ENCODE measurements around the gene RBM6.

Gene RBM6

DNA sequence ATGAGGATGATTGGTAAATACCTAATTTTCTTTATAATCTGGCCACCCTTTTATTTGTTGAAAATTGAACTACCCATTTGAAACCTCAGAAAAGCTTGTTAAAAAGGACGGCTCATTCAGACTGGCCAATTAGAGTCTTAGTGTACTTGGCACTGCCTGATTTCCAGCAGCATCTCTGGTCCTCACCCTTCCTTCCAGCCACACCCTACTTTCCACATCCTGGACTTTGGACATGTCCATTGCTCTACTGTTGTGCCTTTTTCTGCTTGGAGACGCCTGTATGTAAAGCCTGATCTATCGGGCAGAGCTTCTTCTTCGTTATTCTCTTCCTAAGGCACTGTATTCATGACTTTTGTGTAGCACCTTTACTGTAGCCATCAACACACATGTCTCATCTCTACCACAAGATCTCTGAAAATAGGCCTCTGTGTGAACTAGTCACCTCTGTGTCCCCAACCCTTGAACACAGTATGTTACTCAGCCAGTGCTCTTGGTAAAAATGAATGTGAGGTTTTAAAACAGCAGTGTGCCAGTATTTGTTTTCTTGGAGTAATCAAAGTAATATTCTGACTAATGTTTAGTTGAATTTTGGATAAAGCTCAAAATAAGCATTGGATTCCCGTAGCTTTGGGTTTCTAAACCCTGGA is 155.5 kb downstream of the RBM6 start:
- no peak for DNase-seq

DNA sequence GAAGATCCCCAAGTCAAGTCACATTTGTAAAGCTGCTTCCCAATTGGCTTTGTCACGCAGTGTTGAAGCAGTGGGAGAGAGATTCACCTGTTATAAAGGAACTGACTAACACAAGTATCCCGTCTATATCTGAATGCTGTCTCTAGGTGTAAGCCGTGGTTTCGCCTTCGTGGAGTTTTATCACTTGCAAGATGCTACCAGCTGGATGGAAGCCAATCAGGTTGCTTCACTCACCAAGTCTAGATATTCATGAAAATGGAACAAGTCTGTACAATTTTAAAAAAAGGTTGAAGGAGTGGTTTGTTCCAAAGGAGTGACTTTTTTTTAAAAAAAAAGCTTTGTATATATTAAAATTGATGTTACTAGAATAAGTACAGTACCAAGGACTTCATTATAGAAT is 160.4 kb downstream of the RBM6 start:
- DNase-seq = no peak

DNA sequence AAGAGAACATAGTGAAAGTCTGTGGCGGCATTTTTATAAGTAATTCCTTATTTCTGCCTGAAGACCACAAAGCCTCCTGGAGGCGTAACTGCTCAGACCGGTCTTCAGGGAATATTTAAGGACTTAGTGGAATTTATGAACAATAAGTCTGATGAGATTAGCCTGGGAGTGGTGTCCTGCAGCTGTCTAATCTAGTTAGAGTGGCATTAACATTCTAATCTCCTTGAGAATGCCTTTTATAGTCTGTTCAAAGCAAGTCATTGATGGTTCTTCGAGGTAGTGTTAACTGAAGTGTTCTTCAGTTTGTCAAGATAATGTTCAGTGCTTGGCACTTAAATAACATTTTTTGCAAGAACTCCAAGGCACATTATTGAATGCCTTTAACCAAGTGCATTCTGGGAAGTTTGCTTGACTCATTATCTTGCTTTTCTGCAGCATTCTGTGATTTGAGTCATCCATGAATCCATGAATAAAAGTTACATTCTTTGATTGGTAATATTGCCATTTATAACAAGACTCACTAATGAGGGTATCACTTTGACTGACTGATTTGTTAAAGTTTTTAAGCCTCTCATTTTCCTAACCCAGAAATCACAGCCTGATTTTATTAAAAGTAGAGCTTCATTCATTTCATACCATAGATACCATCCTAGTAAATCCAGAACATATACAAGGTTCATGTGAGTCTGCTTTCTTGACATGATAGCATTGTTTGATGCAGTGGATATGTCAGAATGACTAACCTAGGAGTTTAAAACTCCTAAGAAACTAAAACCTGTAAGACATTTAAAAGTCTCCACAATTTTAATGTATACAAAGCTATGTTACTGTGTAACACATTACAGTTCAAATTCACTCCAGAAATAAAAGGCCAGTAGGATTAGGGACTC is 161.3 kb downstream of the RBM6 start:
- no peak for DNase-seq

DNA sequence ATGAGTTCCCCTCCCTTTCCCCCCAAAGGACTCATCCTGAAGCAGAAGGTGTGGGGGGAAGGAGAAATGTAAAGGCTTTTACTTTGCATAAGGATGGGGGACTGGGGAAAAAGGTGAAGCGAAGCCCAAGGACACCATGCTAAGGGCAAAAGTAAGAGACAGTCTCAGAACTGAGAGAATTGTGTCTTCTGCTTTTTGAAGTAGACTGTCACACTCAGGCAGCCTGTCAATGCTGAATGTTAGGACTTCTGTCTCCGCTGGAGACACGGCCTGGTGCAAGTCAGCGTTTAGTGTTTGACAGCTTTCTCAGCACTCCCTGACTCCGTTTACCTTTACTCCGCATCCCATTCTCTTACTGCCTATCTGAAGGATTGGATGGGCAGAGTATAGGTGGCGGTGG is 162.6 kb downstream of the RBM6 start:
- no peak for DNase-seq

DNA sequence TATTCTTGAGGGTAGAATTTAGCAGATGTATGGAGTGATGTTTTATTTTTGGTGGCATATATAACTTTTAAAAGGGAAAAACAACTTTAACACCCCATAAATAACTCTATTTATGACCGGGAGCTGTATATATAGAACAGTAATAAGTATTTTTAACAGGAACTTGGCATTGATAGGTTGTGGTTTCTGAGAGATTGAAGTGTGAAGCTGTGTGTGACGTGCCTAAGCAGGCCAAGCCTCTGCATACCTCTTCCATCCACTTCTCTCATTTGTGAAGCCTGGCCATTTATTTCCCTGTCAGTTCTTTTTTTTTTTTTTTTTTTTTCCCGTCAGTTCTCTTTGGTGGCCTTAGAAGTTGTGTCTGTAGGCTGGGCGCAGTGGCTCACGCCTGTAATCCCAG is 171.8 kb downstream of the RBM6 start:
- DNase-seq = no peak

DNA sequence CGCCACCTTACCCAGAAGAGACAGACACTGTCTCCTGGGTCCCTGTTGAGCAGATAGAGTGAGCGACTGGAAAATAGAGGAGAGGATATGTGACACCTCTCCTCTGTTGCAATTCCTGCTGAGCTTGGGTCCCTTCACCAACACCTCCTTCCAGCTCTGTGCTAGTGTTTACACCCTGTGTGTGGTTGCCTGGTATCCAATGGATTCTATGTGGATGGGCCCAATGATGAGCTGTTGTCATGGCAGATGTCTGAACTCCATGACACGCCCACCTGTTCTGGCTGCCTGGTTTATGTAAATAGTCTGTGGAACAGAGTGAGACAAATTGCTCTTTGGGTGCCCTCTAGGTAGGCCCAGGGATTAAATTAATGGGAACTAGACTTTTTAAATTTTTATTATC is 172.5 kb downstream of the RBM6 start:
- no peak for DNase-seq

DNA sequence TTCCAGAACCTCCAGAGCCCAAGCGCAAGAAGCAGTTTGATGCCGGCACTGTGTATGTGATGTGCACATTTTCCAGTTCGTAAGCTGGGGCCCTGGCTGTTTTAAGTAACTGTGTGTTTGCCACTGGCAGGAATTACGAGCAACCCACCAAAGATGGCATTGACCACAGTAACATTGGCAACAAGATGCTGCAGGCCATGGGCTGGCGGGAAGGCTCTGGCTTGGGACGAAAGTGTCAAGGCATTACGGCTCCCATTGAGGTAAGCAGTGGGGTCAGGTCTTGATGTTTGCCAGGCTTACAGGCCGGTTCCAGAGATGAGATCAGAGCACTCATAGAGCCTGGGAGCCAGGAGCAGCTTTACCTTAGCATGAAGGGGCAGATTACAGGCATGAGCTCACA is 177.2 kb downstream of the RBM6 start:
- no peak for DNase-seq

DNA sequence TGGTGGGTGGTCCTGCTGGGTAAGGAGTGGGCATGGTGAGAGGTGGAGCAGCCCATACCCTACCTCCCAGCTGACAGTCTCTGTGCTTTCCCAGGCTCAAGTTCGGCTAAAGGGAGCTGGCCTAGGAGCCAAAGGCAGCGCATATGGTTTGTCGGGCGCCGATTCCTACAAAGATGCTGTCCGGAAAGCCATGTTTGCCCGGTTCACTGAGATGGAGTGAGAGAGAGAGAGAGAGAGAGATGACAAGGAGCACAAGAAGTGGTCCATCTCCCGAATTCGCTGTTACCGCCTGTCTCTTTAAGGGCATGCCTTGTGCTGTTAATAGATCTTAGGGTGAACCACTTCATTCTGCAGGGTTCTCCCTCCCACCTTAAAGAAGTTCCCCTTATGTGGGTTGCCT is 178.3 kb downstream of the RBM6 start:
- no peak for DNase-seq

DNA sequence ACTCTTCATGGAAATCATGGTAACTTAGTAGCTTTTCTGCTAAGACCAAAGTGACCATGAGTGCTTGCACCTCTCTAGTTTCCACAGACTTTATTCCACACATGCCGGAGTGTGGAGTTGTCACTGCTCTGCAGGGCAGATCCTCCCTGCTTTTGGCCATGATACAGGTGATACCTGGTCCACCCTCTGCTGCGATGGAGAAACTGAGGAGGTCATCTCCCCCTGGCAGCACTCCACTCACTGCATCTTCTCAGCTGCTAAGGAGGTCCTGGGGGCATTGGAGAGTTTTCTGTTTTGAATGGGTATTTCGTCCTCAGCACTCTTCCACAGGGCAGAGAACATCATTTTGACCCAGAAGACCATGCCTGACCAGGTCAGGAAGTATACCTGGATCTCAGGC is 179.8 kb downstream of the RBM6 start:
- no peak for DNase-seq

DNA sequence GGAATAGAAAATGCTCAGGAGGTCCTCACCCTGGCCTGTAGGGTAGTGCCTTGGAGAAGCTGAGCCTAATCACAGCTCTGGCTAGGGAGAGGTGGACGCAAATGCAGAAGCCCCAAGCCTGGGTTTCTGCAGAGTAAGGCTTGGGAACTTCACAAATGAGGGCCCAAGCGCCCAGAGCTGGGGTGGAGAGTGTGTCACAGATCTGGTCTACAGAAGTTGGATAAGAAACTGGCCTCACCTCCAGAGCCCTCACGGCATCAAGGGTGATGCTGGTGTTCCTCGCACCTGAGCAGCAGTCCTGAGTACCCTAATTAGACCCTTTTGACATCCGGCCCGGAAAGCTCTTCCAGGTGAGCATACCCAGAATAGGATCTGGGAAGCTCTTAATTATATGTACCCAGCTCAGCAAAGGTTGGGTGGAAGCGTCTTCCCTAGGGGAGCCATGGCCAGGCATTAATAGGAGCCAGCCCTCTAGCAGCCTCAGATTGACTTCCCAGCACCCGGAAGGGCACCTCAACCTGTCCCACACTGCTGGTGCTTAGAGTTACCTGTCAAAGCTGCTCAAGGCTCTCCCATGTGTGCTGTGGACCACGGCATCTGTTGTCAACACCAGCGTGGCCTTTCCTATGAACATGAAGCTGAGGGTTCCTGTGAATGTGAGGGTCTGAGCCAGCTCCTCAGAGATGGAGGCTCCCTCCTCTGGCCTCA is 180.6 kb downstream of the RBM6 start:
- DNase-seq = no peak

DNA sequence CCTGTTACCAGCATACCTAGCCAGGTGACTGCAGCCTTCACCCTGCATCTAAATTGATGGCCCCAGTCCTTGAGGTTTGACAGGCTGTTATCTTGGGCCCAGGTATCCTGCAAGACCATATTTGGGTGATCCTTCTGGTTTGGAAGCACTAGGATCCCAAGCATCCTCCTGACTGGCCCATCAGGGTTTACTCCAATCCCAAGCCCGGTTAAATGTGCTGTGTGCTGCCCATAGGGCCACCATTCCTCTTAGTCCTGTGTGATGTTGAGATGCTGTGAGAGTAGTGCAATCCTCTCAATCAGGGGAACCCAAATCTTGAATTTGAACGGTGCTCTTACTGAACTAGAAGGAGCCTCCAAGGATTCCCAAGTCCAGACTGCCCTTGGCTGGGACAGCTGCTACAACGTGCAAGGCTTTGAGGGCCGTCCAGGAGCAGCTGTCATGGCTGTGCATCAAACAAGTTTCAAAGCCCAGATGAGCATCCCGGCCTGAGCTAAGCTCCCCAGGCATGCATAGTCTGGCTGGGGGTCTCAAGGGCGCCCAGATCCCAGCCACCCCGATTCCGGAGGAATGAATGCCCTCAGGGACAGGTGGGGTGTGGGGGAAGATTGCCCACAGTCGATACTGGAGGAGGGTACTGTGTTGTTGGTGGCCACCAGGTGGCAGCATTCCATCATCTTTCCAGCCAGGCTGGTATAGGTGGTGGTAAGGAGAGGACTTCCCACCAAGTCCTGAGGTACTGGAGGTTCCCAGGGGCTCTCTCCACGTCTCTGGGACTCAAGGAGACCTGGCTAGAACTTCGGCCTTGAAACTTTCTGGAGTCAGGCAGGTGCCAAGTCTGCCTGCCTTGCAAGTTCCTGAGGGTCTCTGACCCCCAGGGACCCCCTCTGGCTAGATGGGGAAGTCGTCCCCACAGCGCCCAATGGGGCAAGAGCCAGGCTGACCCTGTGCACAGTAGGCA is 181.4 kb downstream of the RBM6 start:
- peak; percentile 71 for DNase-seq

DNA sequence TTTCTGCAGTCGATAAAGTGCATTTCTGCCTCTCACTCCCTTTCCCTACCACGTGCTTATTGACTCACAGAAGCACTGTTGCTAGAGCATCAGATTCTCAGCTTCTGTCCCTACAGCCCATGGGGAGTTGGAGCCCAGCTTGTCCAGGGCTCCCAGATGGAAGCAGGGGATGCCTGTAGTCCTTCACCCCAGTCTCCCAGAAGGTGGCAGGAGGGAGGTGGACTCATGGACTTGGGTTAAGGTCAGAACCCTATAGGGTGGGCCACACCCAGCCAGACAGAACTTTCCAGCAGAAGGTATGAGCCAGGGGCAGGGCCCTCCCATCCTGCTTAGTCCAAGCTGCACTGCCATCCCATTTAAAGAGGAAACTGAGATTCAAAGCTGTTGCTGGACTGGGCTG is 182.1 kb downstream of the RBM6 start:
- DNase-seq = no peak

DNA sequence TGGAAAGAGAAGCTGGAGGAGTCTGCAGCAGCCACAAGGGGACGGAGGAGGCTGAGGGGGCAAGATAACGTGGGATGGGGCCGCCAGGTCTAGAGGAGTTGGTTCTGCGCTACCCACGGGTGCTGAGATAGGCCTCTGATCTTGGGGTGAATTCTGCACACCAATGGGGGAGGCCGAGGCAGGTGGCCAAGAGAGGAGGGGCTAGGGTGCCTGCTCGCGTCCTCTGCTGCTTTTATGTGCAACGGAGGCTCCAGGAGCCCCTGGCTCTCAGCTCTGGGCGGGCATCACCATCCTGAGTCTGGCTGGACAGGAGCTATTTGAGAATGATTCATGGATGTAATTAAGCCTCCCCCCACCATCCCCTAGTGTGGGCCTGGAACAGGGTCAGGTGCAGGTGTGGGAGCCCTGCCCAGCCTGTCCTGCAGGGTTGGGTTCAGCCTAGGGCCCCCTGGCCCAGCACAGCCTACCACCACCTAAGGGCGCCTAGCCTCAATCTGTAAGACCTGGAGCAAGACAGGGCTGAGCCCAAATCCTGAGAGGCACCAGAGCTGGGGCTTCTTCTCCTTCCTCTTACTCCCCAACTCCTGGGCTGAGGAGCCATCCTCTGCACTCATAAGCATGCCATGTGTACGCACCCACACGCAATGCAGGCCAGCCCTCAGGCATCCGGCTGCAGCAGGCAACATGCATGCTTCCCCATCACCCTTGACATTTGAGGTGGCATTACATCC is 182.9 kb downstream of the RBM6 start:
- no peak for DNase-seq

DNA sequence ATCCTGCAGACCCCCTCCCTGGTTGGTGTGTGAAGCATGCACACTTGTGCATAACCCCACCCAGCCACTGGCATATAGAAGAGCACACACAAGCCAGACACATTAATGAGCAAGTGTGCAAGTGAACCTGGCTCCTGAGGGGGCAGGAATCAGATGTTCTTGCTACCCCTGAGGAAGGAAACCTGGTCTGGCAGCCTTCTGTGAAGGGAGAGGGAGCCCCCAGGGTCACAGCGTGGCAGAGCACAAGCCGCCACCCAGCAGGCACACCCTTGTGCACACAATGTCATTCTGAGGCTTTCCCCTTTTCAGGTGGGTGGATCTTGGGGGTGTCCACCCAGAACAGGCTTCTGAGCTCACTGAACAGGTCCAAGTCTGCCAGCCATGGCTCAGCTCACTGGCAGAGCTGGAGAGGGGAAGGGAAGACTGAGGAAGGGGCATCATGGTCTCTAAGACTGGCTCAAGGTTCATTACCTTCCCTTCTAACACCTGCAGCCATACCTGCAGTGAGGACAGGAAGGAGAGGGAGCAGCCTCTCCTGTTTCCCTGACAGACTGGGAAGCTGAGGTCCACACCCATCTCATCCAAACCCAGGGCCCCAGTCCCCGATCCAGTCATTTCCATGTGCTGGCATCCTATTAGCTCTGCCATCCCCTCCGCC is 183.6 kb downstream of the RBM6 start:
- DNase-seq = no peak

DNA sequence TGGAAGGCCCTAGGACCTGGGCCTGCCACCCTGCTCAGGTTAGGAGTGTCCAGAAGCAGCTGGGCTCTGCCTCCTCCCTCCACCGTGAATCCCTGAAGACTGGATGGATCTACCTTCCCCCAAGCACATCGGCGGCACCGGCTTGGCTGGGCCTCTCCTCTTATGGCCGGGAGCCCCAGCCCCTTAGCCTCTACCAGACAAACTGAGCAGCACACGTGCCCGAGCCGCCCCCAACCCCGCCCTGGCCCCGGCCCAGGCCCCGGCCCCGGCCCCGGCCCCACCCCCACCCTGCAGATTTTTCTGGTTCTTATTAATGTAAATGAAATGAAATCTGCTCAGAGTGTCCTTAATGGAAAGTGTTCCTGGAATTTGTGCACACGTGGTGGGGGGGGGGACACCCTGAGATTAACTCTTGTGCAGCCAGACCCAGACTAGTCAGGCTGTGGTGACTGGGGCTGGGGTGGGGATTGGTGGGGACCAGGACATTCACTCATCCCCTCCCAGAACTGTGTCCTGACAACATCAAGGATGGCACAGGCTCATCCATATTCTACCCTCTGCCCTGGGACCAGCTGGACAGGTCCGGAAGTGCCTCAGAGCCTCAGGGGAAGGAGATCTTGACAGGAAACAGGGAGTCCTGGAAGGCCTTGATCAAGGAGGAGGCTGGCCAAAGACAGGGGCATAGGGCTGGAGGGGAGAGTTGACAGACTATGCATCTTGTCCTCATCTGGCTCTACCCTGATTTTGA is 184.3 kb downstream of the RBM6 start:
- DNase-seq = no peak

DNA sequence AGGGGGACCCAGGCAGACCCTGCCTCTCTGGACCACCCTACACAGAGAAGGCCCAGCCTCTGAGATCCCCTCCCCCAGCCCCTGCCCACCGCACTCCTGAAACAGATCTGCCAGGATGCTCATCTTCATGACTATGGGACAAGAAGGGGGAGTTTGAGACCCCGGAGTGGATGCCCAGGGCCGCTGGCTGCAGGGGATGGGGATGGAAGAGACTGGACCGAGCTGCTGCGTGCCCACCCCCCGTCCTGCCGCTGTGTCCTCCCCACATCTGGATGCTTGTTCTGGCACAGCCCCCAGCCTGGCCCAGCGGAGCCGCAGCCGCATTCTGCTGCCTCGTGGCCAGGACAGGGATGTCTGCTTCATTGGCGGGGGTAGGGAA is 184.8 kb downstream of the RBM6 start:
- no peak for DNase-seq

DNA sequence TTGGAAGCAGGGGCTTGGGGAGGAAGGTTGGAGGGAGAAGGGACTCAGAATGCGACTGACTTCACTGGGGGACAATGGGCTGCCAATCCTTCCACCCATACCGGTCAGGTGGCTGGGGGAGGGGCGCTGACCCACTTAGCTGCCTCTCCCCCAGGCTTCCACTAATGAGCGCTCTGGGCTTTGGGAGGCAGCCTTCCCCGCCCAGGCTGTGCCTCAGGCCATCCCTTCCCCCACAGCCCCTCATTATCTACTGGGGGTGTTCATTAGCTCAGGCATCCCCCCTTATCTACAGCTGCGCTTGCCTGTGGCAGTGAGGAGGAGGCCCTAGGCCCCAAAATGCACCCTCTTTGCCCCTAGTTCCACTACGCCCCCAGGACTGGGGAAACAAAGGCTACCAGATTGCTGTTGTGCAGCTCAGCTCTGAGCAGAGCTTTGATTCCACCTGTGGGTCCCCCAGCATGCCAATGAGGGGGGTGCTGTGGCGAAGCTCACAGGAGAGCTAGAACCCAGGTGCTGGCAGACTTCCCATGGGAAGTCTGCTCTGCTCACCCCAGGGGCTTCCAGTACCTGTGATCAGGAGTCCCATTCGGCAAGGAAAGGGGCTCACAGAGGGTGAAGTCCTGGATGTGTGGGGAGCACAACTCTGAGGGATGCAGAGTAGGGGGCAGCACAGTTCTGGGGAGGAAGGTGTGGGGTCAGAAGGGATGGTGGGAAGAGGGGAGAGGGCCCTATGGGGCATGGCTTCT is 185.8 kb downstream of the RBM6 start:
- no peak for DNase-seq

DNA sequence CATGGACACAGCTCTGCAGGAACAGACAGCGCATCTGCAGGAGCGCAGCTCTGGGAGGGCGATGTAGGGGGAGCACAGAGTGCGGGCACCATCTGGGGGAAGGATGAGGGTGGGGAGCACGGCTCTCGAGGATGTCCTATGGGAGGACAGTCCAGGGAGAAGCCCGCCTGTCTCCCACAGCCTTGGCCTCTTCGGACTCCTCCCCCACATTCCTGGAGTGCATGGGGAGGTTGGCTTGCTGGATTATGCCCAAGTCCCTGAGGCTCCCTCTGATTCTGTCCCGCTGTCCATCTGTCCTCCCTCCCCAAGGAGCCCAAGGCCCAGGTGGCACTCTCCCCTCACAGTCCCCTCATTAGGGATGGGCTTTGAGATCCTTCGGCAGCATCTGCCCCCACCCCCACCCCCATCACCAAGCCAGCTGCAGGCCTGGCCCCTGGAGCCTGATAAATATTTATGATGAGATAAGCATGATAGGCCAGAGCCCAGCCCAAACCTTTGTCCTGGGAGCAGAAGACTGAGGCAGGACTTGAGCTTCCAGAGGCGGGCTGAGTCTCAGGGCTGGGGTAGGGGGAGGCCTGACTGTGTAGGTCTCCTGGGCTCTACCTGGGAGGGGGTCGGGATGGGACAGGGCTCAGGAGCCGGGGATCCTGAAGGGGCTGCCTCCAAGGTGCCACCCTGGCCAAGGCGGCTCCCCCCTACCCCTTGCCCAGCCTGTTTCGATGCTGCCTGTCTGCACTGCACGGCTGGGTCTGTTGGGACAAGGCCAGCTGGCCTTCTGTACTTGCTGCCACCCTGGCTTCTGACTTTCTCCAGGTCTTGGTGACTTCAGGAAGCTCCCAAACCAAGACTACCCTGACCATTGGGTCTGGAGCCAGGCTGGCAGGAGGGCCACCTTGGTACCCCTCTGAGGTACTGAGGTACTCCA is 186.6 kb downstream of the RBM6 start:
- no peak for DNase-seq
